Ascending aorta (tissue), 2 donors: ENCODE results near the gene UNC5C. TPM values are rescaled to one million over a fixed set of nuclear protein-coding genes. Genes with fewer than 3 reads are reported as not detected.

Experiments used
- DNase-seq, 2 donors: peaks; one replicate each; pipeline ENCODE4 v3.0.0-alpha.2; 2019; ENCODE audit warnings: low spot score in 2 of 2
- H3K27ac ChIP-seq, 2 donors: fragments of 200-600 bp; sonication (generic); one replicate each; pipeline ENCODE4 v1.5.1; 2016 to 2017; ENCODE audit warnings: mild to moderate bottlenecking in 1 of 2
- H3K27me3 ChIP-seq: fragments of 200-600 bp; sonication (generic); one replicate; pipeline ENCODE4 v1.5.1; 2017
- H3K36me3 ChIP-seq, 2 donors: fragments of 200-600 bp; sonication (generic); one replicate each; pipeline ENCODE4 v1.5.1; 2016
- H3K4me1 ChIP-seq, 2 donors: fragments of 200-600 bp; sonication (generic); one replicate each; pipeline ENCODE4 v1.5.1; 2016 to 2017; ENCODE audit warnings: mild to moderate bottlenecking in 1 of 2
- H3K4me3 ChIP-seq, 2 donors: fragments of 200-600 bp; sonication (generic); one replicate each; pipeline ENCODE4 v1.5.1; 2016 to 2017; ENCODE audit warnings: mild to moderate bottlenecking in 1 of 2
- H3K9me3 ChIP-seq, 2 donors: fragments of 200-600 bp; sonication (generic); one replicate each; pipeline ENCODE4 v1.5.1; 2016
- CTCF ChIP-seq, 3 experiments: fragments of 200-600 bp in 2 of 3; fragments of 450-650 bp in 1 of 3; sonication (generic) in 2 of 3; IDR thresholded peaks; one replicate each; pipeline ENCODE4 v1.5.1; 2016 to 2019; ENCODE audit warnings: antibody characterized with exemption in 3 of 3, mild to moderate bottlenecking in 1 of 3, moderate library complexity in 1 of 3
- intact Hi-C: fragments of 100-400 bp; cut with DNase I; formaldehyde crosslinking; loops from one replicate; pipeline ENCODE4 v1.15.1; 2023
- total RNA-seq: library from RNA; depleted of rRNA; stranded (reverse); fragments of >200 nt; gene quantifications from one replicate; pipeline ENCODE4 v1.1.0, GENCODE V29; 2016

UNC5C gene
- total RNA-seq, 1 donor from 2014 or later: 13.3 TPM

GRCh38 chr4:95439896-95440295 is 108.9 kb downstream of the UNC5C start:
- Histone ChIP-seq H3K27me3 (no peaks in the 10 kb centered on the region), H3K4me3 (no peak overlapping the region), H3K27ac (no peak overlapping the region), H3K36me3 (no peaks in the 10 kb centered on the region), H3K9me3 (no peaks in the 10 kb centered on the region), H3K4me1 (no peaks in the 10 kb centered on the region)
- DNase-seq: no peak
- TF ChIP-seq CTCF (IDR thresholded peaks at IDR 0.05): no peak
- intact Hi-C loops: no loop called here

- H3K9me3 ChIP-seq: no peaks in the 10 kb centered on the region
- no peak for TF ChIP-seq CTCF (IDR thresholded peaks at IDR 0.05)
- no peak overlapping the region for H3K4me3 ChIP-seq
- H3K36me3 ChIP-seq: no peaks in the 10 kb centered on the region
- DNase-seq: no peak
- intact Hi-C loops: no loop called here
- H3K27ac ChIP-seq: no peak overlapping the region
- no peaks in the 10 kb centered on the region for H3K27me3 ChIP-seq
- no peaks in the 10 kb centered on the region for H3K4me1 ChIP-seq
Observed at GRCh38 chr4:95439071-95439470, 109.7 kb downstream of the UNC5C start.

- no peak for TF ChIP-seq CTCF (IDR thresholded peaks at IDR 0.05)
- no peak for DNase-seq
- no peaks in the 10 kb centered on the region for H3K4me1 ChIP-seq
- no peaks in the 10 kb centered on the region for H3K36me3 ChIP-seq
- H3K4me3 ChIP-seq: no peak overlapping the region
- intact Hi-C loops: no loop called here
- no peaks in the 10 kb centered on the region for H3K9me3 ChIP-seq
- H3K27ac ChIP-seq: no peak overlapping the region
- H3K27me3 ChIP-seq: no peaks in the 10 kb centered on the region
Observed at GRCh38 chr4:95432466-95432865, 116.3 kb downstream of the UNC5C start.

DNA sequence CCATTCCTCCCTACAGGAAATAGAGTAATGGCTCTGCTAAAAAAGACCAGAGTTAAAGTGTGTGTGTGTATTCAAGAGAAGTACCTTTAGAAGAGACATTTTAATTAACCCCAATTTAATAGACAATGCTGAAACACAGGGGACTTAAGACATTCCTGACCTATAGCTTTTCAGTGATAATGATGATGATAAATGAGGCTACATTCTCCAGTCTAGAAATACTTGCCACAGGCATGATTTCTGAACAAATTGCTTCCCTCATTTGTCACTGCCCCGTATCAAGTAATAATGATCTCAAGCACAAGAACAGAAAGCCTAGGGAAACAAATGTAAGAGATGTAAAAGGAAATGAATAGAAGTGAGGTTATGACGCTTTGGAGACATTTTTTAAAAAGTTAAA is 117.1 kb downstream of the UNC5C start:
- Histone ChIP-seq H3K27me3 (no peaks in the 10 kb centered on the region), H3K4me1 (no peaks in the 10 kb centered on the region), H3K4me3 (no peak overlapping the region), H3K27ac (no peak overlapping the region), H3K9me3 (no peaks in the 10 kb centered on the region), H3K36me3 (no peaks in the 10 kb centered on the region)
- intact Hi-C loops: no loop called here
- no peak for DNase-seq
- TF ChIP-seq CTCF (IDR thresholded peaks at IDR 0.05): no peak

GRCh38 chr4:95429416-95429815 is 119.4 kb downstream of the UNC5C start:
- TF ChIP-seq CTCF (IDR thresholded peaks at IDR 0.05): no peak
- Histone ChIP-seq H3K36me3 (no peaks in the 10 kb centered on the region), H3K27ac (no peak overlapping the region), H3K4me3 (no peak overlapping the region), H3K27me3 (no peaks in the 10 kb centered on the region), H3K4me1 (no peaks in the 10 kb centered on the region), H3K9me3 (no peaks in the 10 kb centered on the region)
- DNase-seq: no peak
- intact Hi-C loops: no loop called here
